Keratinocyte (primary cell): Measurements from ENCODE around the gene DCAF15. TPM values are rescaled to one million over a fixed set of nuclear protein-coding genes. Genes with fewer than 3 reads are reported as not detected.

Experiments
- DNase-seq: peaks from one replicate; pipeline ENCODE4 v3.0.0-alpha.2; 2011; ENCODE audit warnings: low read depth, missing footprints, low spot score
- FAIRE-seq: peaks from 2 replicates; lab custom pipeline; 2011; peaks lifted over from hg19 to GRCh38; lab: Jason Lieb, UNC
- H2AFZ ChIP-seq: 2 replicates; pipeline ENCODE4 v1.6.0; 2012; ENCODE audit warnings: low read length, control low read depth, inconsistent platforms; ENCODE audit not compliant: control insufficient read depth
- H3K27ac ChIP-seq: 2 replicates; pipeline ENCODE4 v1.5.1; 2011; ENCODE audit warnings: low read length; ENCODE audit not compliant: control insufficient read depth, insufficient read depth
- H3K27me3 ChIP-seq: 3 replicates; pipeline ENCODE4 v1.6.0; 2011; ENCODE audit warnings: low read length; ENCODE audit not compliant: control insufficient read depth, insufficient read depth; ENCODE audit errors: extremely low read depth
- H3K36me3 ChIP-seq, 2 experiments: 2 replicates in 1 of 2; 3 replicates in 1 of 2; pipeline ENCODE4 v1.5.1; 2011; ENCODE audit warnings: low read length in 2 of 2, mild to moderate bottlenecking in 1 of 2; ENCODE audit not compliant: control insufficient read depth in 2 of 2, insufficient read depth in 2 of 2; ENCODE audit errors: extremely low read depth in 1 of 2
- H3K4me1 ChIP-seq: 3 replicates; pipeline ENCODE4 v1.5.1; 2011; ENCODE audit warnings: low read length; ENCODE audit not compliant: control insufficient read depth, insufficient read depth; ENCODE audit errors: extremely low read depth
- H3K4me2 ChIP-seq: 3 replicates; pipeline ENCODE4 v1.6.0; 2011; ENCODE audit warnings: low read depth, low read length; ENCODE audit not compliant: control insufficient read depth, insufficient read depth; ENCODE audit errors: extremely low read depth
- H3K4me3 ChIP-seq, 3 experiments: fragments of 200-600 bp in 1 of 3; sonication (generic) in 1 of 3; 2 replicates in 2 of 3; 3 replicates in 1 of 3; pipeline ENCODE4 v1.5.1; 2011 to 2016; ENCODE audit warnings: low read length in 3 of 3, mild to moderate bottlenecking in 3 of 3, control low read depth in 2 of 3, inconsistent platforms in 1 of 3, low read depth in 1 of 3, mixed read lengths in 1 of 3, mixed run types in 1 of 3, moderate library complexity in 1 of 3; ENCODE audit not compliant: control insufficient read depth in 2 of 3, insufficient read depth in 2 of 3; ENCODE audit errors: extremely low read depth in 1 of 3
- H3K79me2 ChIP-seq: 2 replicates; pipeline ENCODE4 v1.6.0; 2012; ENCODE audit warnings: low read length; ENCODE audit not compliant: control insufficient read depth, insufficient read depth
- H3K9ac ChIP-seq: 3 replicates; pipeline ENCODE4 v1.6.0; 2011; ENCODE audit warnings: low read length; ENCODE audit not compliant: control insufficient read depth, insufficient read depth; ENCODE audit errors: extremely low read depth
- H3K9me1 ChIP-seq: 3 replicates; pipeline ENCODE4 v1.6.0; 2011; ENCODE audit warnings: low read length; ENCODE audit not compliant: control insufficient read depth, insufficient read depth; ENCODE audit errors: extremely low read depth
- H3K9me3 ChIP-seq: 2 replicates; pipeline ENCODE4 v1.5.1; 2012; ENCODE audit warnings: low read depth, low read length; ENCODE audit not compliant: control insufficient read depth
- H4K20me1 ChIP-seq: 3 replicates; pipeline ENCODE4 v1.6.0; 2011; ENCODE audit warnings: low read length; ENCODE audit not compliant: control insufficient read depth, insufficient read depth; ENCODE audit errors: extremely low read depth
- EZH2 ChIP-seq: IDR thresholded peaks from one replicate; pipeline ENCODE4 v1.6.1; 2012; ENCODE audit warnings: inconsistent platforms, mild to moderate bottlenecking, low read length, moderate library complexity
- dilution Hi-C: fragments of 300-500 bp; cut with MboI; formaldehyde crosslinking; loops from one replicate; pipeline ENCODE4 v1.7.0; 2020; ENCODE audit warnings: low sequenced_read_pairs; ENCODE audit not compliant: extremely low pct_ligation_motif_present
- polyA plus RNA-seq, 5 experiments: library from polyadenylated mRNA; depleted of rRNA in 3 of 5; stranded (reverse) in 3 of 5; stranded (forward) in 1 of 5; unstranded in 1 of 5; fragments of >200 nt; gene quantifications; 1 replicate in 1 of 5; 2 replicates in 3 of 5; 3 replicates in 1 of 5; pipeline versions ENCODE4 v1.2.1 to v1.2.3, GENCODE V29; 2011 to 2012; ENCODE audit warnings: missing spikeins in 2 of 5, low read depth in 1 of 5, low replicate concordance in 1 of 5
- TF ChIP-seq, protein P1 (sequence below), 3 experiments: IDR thresholded peaks in 1 of 3; conservative IDR thresholded peaks in 1 of 3; optimal IDR thresholded peaks in 1 of 3; 2 replicates in 2 of 3; 3 replicates in 1 of 3; pipeline versions ENCODE3 to v1.5.1; 2011; ENCODE audit warnings: low read length in 3 of 3, mild to moderate bottlenecking in 3 of 3, moderate library complexity in 2 of 3, control low read depth in 1 of 3, inconsistent platforms in 1 of 3; ENCODE audit not compliant: insufficient read depth in 2 of 3; ENCODE audit errors: extremely low read depth in 1 of 3

The DCAF15 gene
- polyA plus RNA-seq, 1 donor (not counting 4 experiments of a cell fraction or from before 2014, with no cell fraction given): 15.1 TPM

DNA sequence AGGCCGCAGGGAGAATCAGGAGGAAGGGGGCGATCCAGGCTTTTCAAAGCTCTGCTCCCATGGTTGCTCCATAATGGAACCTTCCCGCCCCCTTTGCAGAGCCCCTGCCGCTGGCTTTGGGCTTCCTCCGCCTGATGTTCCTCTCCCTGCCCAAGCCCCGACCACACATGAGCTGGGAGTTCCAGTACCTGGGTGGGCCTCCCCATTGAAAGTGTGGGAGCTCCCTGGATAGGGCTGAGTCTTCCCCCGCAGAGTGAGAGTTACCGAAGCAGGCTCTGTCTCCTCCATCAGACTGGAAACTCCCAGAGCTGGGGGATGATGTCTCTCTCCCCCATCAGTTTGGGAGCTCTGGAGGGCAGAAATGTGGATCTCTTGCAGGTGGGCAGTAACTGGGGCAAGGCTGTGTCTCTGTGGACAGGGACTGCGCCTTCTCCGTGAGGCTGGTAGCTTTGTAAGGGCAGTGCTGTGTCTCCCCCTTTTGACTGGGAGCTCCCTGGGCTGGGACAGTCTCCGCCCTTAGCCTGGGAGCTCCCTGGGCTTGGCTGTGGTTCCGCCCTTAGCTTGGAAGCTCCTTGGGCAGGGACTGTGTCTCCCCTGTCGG, 722 bp downstream of the DCAF15 start:
- H3K27ac ChIP-seq: peak overlapping the region; percentile 46
- no peak overlapping the region for H2AFZ ChIP-seq
- dilution Hi-C loops: no loop called here
- H3K4me3 ChIP-seq: peak overlapping the region; percentile 62 to 99 (median 78)
- FAIRE-seq (peak; percentile 77), DNase-seq (no peak)
- H4K20me1 ChIP-seq: no peaks in the 10 kb centered on the region
- H3K9ac ChIP-seq: peak overlapping the region; percentile 72
- peaks cover 19% of the 10 kb centered on the region for H3K79me2 ChIP-seq
- no peaks in the 10 kb centered on the region for H3K9me1 ChIP-seq
- peak overlapping the region; percentile 87 for H3K4me2 ChIP-seq
- no peak for TF ChIP-seq EZH2
- TF ChIP-seq, protein P1, sequence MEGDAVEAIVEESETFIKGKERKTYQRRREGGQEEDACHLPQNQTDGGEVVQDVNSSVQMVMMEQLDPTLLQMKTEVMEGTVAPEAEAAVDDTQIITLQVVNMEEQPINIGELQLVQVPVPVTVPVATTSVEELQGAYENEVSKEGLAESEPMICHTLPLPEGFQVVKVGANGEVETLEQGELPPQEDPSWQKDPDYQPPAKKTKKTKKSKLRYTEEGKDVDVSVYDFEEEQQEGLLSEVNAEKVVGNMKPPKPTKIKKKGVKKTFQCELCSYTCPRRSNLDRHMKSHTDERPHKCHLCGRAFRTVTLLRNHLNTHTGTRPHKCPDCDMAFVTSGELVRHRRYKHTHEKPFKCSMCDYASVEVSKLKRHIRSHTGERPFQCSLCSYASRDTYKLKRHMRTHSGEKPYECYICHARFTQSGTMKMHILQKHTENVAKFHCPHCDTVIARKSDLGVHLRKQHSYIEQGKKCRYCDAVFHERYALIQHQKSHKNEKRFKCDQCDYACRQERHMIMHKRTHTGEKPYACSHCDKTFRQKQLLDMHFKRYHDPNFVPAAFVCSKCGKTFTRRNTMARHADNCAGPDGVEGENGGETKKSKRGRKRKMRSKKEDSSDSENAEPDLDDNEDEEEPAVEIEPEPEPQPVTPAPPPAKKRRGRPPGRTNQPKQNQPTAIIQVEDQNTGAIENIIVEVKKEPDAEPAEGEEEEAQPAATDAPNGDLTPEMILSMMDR (optimal IDR thresholded peaks at IDR 0.05 in 1 of 3, IDR thresholded peaks at IDR 0.05 in 1 of 3, conservative IDR thresholded peaks at IDR 0.05 in 1 of 3; ENCODE audit: extremely low read depth in 1 of 3, insufficient read depth in 2 of 3, low read length in 3 of 3): peak in 2 of 3 experiments; percentile 17 to 69
- H3K36me3 ChIP-seq: peaks cover 16 to 23% of the 10 kb centered on the region in 2 experiments
- no peaks in the 10 kb centered on the region for H3K27me3 ChIP-seq
- H3K9me3 ChIP-seq: no peaks in the 10 kb centered on the region
- H3K4me1 ChIP-seq: peaks cover 9% of the 10 kb centered on the region

DNA sequence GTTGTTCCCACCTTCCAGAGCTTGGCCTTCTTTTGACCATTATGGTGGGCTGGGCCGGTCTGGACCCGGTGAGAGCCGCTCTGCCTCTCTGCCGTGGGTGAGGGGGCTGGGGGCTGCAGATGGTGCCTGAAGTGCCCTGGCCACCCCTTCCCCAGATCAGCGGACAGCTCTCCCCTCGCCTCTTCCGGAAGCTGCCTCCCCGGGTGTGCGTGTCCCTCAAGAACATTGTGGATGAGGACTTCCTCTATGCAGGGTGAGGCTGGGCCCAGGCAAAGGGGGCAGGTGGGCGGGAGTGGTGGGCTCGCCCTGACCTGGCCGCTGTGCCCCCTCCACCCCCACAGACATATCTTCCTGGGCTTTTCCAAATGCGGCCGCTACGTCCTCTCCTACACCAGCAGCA, 1.9 kb downstream of the DCAF15 start:
- Histone ChIP-seq H3K36me3 (peaks cover 21 to 23% of the 10 kb centered on the region in 2 experiments), H3K27me3 (no peaks in the 10 kb centered on the region), H3K4me3 (no peak overlapping the region), H3K4me2 (no peak overlapping the region), H3K9me3 (no peaks in the 10 kb centered on the region), H3K4me1 (peaks cover 9% of the 10 kb centered on the region), H3K79me2 (peaks cover 19% of the 10 kb centered on the region), H2AFZ (no peak overlapping the region), H3K9ac (no peak overlapping the region), H4K20me1 (no peaks in the 10 kb centered on the region), H3K9me1 (no peaks in the 10 kb centered on the region), H3K27ac (no peak overlapping the region)
- dilution Hi-C loops: no loop called here
- no peak for DNase-seq
- TF ChIP-seq EZH2: no peak
- TF ChIP-seq, protein P1 (optimal IDR thresholded peaks at IDR 0.05 in 1 of 3, IDR thresholded peaks at IDR 0.05 in 1 of 3, conservative IDR thresholded peaks at IDR 0.05 in 1 of 3; ENCODE audit: extremely low read depth in 1 of 3, insufficient read depth in 2 of 3, low read length in 3 of 3): no peak
- FAIRE-seq: no peak
